Lower leg skin (tissue), 3 donors: ENCODE measurements around the gene TMC2.

Experiments used
- POLR2A ChIP-seq, 2 donors: fragments of 450-650 bp; IDR thresholded peaks; one replicate each; pipeline ENCODE4 v1.6.1; 2016 to 2017; ENCODE audit warnings: antibody characterized with exemption in 2 of 2, mild to moderate bottlenecking in 1 of 2, moderate library complexity in 1 of 2
- TF ChIP-seq, protein P1 (sequence below), 3 donors: fragments of 450-650 bp; IDR thresholded peaks; one replicate each; pipeline ENCODE4 v1.5.1; 2016; ENCODE audit warnings: antibody characterized with exemption in 3 of 3, mild to moderate bottlenecking in 3 of 3, moderate library complexity in 2 of 3

DNA sequence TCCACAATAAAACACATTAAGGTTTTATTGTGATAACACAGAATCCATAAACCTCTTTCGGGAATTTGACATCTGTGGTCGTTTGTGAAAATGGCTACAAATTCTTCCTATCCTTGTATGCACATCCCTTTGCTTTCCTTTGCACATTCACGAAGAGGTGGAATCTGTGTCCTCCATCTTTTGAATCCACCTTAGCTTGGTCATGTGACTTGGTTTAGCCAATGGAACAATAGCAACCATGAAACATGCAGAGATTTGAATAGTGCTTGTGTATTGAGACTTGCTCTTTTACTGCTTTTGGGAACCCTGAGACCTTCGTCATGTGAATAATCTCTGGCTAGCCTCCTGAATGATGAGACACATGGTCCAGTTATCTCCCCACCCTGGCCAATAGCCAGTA is 66.4 kb downstream of the TMC2 start:
- TF ChIP-seq, protein P1, sequence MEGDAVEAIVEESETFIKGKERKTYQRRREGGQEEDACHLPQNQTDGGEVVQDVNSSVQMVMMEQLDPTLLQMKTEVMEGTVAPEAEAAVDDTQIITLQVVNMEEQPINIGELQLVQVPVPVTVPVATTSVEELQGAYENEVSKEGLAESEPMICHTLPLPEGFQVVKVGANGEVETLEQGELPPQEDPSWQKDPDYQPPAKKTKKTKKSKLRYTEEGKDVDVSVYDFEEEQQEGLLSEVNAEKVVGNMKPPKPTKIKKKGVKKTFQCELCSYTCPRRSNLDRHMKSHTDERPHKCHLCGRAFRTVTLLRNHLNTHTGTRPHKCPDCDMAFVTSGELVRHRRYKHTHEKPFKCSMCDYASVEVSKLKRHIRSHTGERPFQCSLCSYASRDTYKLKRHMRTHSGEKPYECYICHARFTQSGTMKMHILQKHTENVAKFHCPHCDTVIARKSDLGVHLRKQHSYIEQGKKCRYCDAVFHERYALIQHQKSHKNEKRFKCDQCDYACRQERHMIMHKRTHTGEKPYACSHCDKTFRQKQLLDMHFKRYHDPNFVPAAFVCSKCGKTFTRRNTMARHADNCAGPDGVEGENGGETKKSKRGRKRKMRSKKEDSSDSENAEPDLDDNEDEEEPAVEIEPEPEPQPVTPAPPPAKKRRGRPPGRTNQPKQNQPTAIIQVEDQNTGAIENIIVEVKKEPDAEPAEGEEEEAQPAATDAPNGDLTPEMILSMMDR (IDR thresholded peaks at IDR 0.05) = no peak
- TF ChIP-seq POLR2A (IDR thresholded peaks at IDR 0.05) = no peak
